DMS 273 (cell line): Measurements from ENCODE around the gene RNF41.

ENCODE experiments used
- DNase-seq: peaks from one replicate; lab custom pipeline; 2025; ENCODE audit not compliant: unreplicated experiment; lab: John Stamatoyannopoulos, UW

RNF41 gene

DNA sequence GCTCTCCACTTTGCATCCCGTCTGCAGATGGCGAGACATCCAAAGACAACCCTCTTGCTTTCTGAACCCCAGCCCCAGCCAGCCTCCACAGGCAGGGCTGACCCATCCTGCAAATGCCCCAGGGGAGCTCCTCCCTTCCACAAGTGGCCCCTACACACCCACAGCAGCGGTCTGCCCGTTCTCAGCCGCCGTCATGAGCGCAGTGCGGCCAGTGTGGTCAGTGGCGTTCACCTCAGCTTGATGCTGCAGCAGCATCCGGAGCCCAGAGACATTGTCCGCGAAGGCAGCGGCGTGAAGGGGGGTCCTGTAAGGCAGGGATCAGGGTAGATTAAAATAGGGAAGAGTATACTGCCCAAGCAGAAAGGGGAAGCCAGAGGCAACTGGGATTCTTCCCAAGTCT is 22.8 kb upstream of the RNF41 start:
- DNase-seq: no peak

DNA sequence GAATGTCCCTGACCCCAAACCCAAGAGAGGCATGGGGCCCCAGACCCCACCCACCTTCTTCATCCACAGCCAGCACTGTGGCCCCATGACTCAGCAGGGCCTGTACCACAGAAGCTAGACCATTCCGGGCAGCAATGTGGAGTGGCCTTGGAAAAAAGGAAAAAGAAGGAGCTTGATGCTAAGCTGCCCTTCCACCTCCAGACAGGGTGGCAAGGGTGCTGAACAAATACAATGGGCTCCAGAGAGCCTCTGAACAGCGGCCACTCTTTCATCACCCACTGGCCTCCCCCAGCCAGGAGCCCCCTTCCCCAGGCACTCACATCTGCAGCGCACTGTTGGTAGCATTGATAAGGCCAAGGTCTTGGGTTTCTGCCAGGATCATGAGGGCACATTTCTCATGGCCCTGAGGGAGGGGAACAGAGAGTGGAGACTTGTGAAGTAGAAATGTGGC is 22.0 kb upstream of the RNF41 start:
- no peak for DNase-seq

DNA sequence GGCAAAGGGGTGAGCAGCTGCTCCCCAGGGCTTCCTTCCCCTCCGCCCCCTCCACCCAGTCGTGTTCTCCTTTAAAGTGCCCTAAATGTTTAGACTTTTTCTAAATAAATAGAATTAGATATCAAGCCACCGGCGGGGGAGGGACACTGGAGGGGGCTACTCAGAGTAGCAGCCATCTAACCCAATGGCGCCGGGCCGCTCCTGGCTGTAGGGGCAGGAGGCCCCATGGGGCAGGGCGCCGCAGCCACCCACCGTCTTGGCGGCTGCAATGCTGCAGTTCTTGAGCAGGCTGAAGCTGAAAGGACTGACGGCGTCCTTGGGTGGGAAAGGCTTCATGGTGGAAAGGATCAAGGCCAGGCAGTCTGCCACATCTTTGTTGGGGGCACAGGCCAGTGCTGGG is 21.3 kb upstream of the RNF41 start:
- no peak for DNase-seq

DNA sequence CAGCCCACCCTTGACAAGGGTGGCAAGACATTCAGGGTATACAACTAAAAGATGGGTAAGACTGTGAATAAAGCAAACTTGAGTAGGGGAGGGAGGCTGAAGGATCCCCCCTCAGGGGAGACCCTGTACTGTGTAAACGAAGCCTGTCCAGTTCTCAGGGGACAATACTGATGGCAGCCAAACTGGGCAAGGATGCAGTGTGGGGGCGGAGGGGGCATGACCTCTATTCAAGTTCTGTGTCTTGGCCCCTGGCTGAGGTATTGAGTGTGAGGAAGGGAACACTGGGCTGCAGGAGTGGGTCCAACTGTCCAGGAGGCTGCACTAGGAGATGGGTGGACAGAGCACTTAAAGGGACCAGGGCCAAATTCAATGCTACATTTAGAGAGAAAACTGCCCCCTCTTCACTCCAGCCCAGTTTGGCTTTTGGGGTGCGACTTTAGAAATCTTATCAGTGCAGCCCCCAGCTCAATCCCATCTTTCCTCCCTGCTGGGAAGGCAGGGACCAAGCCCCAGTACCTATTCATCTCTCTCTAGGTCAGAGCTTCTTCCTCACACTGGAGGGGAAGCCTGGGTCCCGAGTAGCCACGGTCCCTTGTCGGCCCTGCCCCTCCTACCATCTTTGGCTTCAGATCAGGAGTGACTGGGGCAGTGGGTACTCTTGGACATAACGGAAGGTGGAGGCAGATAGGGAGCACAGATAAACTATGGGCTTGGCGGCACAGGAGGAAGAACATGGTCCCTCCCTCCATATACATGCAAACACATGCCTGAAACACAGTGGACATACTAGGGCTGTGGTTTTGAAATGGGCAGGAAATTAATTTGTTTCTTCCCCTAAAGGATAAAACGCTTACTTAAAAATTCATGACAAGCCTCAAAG is 19.9 kb upstream of the RNF41 start:
- DNase-seq: no peak

DNA sequence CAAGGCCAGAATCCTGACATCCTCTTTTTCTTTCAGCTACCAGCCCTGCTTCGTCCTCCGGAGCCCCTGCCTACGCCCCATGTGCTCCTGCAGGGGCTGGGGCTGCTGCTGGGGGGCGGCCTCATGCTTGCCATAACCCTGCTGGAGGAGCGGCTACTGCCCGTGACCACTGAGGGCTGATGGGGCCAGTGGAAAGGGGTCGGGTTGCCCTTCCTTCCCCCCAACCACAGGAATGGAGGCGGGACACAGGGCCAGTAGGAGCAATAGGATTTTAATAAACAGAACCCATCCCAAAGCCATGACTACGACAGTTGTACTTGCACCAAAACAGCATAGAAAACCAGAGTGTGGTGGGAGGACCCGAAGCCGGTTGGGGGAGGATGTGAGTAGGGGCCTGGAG is 15.8 kb upstream of the RNF41 start:
- DNase-seq: no peak

DNA sequence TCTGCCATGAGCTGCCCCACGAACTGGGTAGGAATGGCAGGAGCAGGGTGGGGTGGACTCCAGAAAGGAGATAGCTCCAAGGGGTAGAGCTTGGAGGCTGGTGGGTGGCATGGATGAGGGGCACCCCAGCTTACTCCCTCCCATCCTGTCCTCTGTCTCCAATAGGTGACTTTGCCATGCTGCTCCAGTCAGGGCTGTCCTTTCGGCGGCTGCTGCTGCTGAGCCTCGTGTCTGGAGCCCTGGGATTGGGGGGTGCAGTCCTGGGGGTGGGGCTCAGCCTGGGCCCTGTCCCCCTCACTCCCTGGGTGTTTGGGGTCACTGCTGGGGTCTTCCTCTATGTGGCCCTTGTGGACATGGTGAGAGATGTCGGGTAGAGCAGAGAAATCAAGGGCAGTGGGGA is 15.3 kb upstream of the RNF41 start:
- DNase-seq: no peak

DNA sequence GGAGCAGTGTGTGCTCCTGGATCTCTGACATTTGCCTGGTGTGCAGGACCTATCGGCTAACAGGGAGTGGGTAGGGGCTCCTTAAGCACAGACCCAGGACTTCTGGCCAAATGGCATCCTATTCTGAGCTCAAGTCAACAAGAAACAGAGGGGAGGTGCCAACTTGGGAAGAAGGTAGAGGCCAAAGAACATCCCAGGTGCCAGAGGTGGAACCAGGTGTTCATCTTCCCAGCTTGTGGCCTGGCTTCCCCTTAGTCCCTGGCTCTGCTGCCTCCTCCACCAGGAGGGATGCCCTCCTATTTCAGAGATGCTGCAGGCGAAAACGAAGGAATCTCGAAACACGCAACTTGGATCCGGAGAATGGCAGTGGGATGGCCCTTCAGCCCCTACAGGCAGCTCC is 14.4 kb upstream of the RNF41 start:
- DNase-seq: no peak

DNA sequence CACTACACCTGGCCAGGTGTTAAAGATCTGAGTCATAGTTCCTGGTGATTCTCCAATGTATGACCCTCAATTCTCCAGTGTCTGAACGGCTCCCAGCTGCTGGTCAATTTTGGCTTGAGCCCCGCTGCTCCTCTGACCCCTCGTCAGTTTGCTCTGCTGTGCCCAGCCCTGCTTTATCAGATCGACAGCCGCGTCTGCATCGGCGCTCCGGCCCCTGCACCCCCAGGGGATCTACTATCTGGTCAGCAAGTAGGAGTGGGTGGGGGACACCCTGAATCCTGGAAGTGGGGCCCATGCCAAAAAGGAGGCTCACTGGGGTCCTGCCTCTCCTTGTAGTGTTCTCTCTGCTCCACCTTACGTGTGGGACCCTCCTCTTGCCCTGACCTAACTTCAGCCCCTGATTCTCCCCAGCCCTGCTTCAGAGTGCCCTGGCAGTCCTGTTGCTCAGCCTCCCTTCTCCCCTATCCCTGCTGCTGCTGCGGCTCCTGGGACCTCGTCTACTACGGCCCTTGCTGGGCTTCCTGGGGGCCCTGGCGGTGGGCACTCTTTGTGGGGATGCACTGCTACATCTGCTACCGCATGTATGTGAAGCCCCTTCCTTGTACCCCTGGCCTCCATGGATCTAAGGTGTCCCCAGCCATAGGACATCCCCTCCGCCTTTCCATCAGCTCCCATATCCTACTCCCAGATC is 13.2 kb upstream of the RNF41 start:
- no peak for DNase-seq

DNA sequence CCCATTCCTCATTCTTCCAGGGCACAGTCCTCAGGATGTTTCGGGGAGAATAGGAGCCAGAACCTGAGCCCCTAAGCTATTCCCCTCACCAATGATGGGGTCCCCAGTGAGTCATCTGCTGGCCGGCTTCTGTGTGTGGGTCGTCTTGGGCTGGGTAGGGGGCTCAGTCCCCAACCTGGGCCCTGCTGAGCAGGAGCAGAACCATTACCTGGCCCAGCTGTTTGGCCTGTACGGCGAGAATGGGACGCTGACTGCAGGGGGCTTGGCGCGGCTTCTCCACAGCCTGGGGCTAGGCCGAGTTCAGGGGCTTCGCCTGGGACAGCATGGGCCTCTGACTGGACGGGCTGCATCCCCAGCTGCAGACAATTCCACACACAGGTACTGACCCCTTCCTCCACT is 9.5 kb upstream of the RNF41 start:
- no peak for DNase-seq

DNA sequence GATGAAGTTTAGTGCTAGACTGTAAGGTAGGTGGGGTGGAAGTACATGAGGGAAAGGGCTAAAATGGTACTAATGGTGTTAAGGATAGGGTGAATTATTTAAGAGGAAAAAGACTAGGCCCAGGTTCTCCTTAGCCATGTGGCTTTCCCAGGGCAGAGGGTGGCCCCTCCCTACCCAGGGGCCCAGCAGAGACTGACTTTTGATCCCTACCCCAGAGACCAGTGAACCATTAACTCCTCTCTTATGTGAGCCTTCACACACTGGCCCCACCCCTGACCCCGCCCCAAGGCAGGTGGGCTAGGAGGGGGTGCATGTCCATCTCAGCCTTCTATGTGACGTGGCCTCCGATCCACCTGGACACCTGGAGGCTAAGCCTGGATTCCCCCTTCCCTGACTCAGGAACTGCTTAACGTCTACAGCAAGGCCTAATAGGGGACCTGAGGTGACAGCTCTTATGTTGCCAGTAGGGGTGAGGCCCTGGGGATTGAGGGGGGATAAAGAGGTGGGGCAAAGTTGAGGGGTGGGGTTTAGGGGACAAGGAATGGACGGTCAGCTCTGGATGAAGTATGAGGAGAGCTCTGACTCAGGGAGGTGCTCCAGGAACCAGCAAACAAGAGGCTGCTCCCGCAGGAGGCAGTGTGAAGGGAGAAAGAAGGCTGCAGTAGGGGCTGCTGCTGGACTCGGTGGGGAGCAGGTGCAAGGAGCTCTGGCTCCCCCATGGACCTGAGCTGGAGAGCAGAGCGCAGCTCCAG is 8.9 kb upstream of the RNF41 start:
- DNase-seq: no peak

DNA sequence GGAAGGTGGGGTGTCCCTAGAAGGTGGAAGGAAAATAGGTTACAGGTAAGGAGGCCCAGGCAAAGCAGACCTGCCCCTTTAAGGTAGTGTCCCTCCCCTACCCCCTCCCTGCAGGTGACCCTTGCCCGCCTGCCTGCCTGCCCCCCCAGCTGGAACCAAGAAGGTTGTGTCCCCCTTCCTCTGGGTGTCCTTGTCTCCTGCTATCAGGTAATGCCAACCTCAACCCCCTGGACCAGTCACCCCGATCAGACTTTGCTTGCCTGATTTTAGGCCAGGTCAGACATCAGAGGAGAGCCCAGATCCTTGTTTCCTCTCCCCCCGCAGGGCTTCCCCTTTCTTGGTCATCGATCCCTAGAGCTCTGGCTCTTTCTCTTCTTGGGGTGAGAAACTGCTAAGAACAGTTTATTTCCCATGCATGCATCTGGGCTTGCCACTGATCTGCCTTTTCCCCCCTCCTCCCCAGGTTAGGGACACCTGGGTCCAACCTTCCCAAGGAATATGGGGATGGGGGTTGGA is 8.3 kb upstream of the RNF41 start, which contains the start of gene SLC39A5:
TSS of gene SLC39A5 (plus strand) at position 136 of the 516 bp plus-strand sequence. CDS start 1,224 bp downstream, outside the sequence.
- DNase-seq: no peak

DNA sequence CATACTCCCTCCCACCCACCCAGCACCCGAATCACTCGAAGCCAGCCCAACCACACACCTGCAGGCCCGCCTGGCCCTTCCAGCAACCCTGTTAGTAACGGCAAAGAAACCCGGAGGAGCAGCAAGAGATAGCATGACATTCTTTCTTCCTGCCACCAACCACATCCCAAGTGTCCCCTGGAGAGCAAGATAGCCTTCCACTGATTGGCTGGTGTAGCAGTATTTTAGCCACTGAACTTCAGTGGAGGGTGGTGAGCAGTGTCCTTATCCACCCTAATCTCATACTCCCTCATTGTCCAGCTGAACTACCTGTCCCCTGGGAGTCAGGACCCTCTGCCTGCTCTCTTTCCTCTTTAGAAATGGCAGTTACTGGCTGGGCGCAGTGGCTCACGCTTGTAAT is 7.4 kb upstream of the RNF41 start:
- no peak for DNase-seq

DNA sequence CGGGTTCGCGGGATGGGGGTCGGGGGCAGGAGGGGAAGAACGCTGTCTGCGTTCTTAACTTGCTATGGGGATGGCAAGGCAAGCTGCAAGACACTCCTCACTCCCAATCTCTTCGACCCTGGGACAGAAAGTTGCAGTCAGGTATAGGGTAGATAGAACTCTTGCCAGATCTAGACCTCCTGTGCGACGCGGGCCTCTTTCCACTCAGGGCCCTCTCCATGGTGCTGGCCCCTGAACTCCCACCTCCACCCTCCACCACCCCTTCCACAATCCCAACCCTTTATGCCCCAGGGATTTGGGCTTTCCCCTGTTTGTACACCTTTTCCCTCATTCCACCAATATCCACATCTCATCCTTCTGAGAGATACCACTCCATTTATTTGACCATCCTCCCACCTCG is 3.2 kb upstream of the RNF41 start:
- DNase-seq: no peak

DNA sequence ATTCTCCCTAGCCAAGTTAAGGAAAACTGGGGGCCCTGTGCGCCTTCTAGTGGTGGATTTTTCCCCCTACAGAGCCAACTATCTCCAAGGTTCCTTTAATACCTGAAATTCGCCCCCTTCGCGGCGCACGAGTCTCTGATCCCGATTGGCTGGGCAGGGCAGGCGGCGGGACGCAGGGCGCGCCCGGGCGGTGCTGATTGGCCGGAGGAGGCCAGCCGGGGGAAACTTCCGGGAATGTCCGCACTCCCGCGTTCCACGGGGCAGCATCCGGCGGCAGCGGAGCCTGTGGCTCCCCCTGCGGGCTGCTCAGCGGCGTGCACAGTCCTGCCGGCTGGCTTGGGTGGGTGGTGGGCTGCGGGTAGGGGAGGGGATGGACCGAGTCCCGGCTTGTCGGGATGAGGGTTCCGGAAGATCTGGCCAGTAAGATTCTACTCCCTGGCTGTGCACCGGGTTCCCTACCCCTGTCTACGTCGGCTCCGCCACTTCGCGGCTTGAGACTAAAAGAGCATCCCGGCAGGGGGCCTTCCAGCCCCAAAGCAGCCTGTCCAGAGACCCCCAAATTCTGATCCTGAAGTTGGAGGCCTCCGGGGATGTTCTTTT is 2.5 kb upstream of the RNF41 start, which contains the start of gene NABP2:
TSS of gene NABP2 (plus strand) at position 241 of the 600 bp plus-strand sequence. CDS start 515 bp downstream, outside the sequence.
- peak; percentile 98 for DNase-seq

DNA sequence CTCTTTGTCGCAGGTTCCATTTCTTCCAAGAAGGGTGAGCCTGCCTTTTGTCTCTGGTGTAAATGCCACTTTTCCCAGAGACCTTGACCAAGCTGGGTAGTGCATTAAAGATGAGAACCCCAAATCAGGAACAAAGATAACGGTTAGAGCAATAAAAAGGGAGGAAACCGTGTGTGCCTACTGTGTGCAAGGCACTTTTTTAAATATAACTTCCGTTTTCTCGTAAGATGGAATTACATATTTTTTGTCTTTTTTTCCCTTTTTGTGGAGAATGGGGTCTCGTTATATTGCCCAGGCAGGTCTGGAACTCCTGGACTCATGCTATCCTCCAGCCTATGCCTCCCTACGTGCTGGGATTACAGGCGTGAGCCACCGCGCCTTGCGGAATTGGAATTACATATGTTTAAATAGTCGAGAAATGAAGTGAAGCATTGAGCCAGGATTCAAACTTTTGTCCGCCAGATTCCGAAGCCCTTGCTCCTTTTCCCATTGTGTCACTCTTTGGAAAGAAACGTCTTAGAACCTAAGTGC is 1.9 kb upstream of the RNF41 start:
- no peak for DNase-seq

DNA sequence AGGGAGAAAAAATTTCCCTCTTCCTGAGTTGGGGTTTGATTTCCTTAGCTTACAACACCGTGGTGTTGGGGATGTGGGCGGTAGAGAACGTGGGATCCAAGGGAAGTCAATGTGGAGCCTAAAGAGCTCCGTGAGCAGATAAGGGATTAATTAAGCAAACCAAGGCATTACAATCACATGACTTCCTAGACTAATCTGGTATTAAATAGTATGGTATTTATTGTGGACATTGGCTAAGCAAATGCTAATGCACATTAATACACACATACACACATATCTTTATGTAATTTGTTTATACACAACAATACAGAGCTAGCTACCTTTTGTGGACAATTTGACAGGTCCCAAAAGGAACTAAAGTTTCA is 791 bp upstream of the RNF41 start:
- no peak for DNase-seq

DNA sequence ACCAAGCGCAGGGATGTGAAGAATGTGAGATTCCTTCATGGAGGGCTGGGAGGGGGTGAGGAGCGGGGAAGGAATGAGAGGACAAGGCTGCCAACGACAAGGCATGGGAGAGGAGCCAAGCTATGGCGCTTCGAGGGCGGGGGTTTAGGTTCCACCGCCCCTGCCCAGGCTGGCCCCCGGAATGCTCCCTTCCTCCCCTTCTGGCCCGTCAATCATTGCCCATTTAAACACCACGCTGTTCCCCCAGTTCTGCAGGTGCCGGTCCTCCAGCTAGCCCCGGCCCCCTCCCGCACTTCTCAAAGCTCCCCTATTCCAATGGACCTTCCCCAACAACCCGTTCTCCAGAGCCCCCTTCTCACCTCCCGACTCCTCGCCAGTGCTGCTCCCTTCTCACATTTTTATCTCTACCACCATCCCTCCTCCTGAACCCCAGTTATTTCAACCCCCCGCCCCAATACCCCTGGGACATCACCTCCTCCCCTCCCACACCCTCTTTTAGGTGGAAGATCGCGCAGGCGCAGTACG is 428 bp downstream of the RNF41 start:
- peak; percentile 63 for DNase-seq

DNA sequence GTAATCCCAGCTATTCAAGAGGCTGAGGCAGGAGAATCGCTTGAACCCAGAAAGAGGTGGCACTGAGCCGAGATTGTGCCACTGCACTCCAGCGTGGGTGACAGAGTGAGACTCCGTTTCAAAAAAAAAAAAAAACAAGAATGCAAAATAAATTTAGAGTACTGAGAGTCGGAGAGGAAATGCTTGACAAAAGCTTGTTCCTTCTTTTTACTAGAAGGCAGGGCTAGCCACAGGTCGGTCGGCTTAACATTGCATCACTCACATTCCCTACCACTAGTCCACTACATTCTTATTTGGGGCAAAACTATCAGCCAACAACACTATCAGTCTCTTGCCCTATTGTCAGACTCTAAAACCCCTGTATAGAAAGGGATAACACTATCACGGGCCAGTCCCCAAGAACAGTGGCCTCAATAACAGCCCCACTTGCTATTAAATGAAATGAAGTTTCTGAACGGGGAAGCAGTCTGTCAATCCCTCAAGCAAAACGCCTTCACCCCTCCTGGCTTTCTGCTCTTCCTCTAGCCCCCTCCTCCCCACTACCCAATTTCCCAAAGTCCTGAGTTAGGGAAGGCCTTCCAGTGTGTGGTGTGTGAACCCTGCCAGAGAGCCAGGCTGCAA is 1.0 kb downstream of the RNF41 start:
- DNase-seq: no peak

DNA sequence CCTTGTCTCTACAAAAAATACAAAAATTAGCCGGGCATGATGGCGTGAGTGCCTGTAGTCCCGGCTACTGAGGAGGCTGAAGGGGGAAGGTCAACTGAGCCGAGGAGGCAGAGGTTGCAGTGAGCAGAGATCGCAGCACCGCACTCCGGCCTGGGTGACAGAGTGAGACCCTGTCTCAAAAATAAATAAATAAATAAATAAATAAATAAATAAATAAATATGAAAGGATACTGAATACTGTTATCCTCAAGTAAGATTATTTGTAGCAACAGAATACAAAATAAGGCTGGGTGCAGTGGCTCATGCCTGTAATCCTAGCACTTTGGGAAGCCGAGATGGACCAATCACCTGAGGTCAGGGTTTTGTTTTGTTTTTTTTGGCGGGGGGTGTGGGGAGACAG is 1.9 kb downstream of the RNF41 start:
- DNase-seq: no peak

DNA sequence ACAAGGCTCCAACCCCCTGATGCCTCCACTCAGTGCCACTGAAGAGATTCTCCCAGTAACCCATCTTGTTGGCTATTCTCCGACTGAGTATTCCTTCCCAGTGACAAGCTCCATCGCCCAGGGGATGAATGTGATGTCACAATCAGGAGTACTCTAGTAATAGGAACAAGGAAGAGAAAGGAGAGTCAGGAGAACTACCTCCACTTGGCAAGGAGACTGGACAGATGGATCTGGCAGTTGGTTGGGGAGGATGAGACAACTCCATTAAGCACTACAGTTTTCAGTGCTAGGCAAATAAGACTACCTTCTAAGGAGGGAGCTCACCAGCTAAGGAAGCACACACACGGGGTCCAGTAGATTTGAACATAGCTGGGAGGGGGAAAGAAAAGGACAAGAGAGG is 5.3 kb downstream of the RNF41 start:
- peak; percentile 49 for DNase-seq
